ENCODE measurements around the gene CDH4.
"Not testable (repeated sequence)": the region's sequence is repeated elsewhere in the genome, so short reads cannot be mapped to it uniquely, and the experiment has no call there.

Gene CDH4

GRCh38 chr20:61933951-61934715 is 682.1 kb downstream of the CDH4 start:
- DNase-seq (ENCODE audit: low spot score): no peak

- DNase-seq (ENCODE audit: low spot score): no peak
These were observed 682.9 kb downstream of the CDH4 start for GRCh38 chr20:61934716-61935530.

- DNase-seq (ENCODE audit: low spot score): no peak
These were observed 684.1 kb downstream of the CDH4 start for GRCh38 chr20:61935926-61936700.

- DNase-seq (ENCODE audit: low spot score): no peak
These were observed 684.7 kb downstream of the CDH4 start for GRCh38 chr20:61936701-61937131.

GRCh38 chr20:61937146-61937962 is 685.3 kb downstream of the CDH4 start:
- no peak for DNase-seq (ENCODE audit: low spot score)

GRCh38 chr20:61937963-61938838 is 686.1 kb downstream of the CDH4 start:
- DNase-seq (ENCODE audit: low spot score): no peak

GRCh38 chr20:61938839-61939690 is 687.0 kb downstream of the CDH4 start:
- no peak for DNase-seq (ENCODE audit: low spot score)

GRCh38 chr20:61939691-61940360 is 687.8 kb downstream of the CDH4 start:
- DNase-seq (ENCODE audit: low spot score): no peak

- no peak for DNase-seq (ENCODE audit: low spot score)
These were observed 688.4 kb downstream of the CDH4 start for GRCh38 chr20:61940491-61940890.

- no peak for DNase-seq (ENCODE audit: low spot score)
These were observed 689.1 kb downstream of the CDH4 start for GRCh38 chr20:61940976-61941720.

GRCh38 chr20:61941721-61942405 is 689.8 kb downstream of the CDH4 start:
- DNase-seq (ENCODE audit: low spot score): no peak

GRCh38 chr20:61942526-61942925 is 690.5 kb downstream of the CDH4 start:
- no peak for DNase-seq (ENCODE audit: low spot score)

- DNase-seq (ENCODE audit: low spot score): not testable (repeated sequence)
These were observed 692.9 kb downstream of the CDH4 start for GRCh38 chr20:61944967-61945366.

- not testable (repeated sequence) for DNase-seq (ENCODE audit: low spot score)
These were observed 693.4 kb downstream of the CDH4 start for GRCh38 chr20:61945495-61945894.

GRCh38 chr20:61948056-61948455 is 696.0 kb downstream of the CDH4 start:
- not testable (repeated sequence) for DNase-seq (ENCODE audit: low spot score)

- DNase-seq (ENCODE audit: low spot score): no peak
These were observed 696.7 kb downstream of the CDH4 start for GRCh38 chr20:61948586-61949362.

GRCh38 chr20:61949363-61949713 is 697.3 kb downstream of the CDH4 start:
- DNase-seq (ENCODE audit: low spot score): no peak
